Mucosa of descending colon (tissue), 3 donors: ENCODE data around the gene SMR3A. TPM values are rescaled to one million over a fixed set of nuclear protein-coding genes. Genes with fewer than 3 reads are reported as not detected.

Experiments used
- ATAC-seq: fragments of 200-7000 bp; cut with Tn5 transposase; one replicate; pipeline ENCODE4 v1.9.1; 2020; ENCODE audit warnings: mild to moderate bottlenecking, moderate library complexity
- DNase-seq, 3 donors: peaks; one replicate each; pipeline ENCODE4 v3.0.0-alpha.2; 2020
- H3K36me3 ChIP-seq: fragments of 200-600 bp; one replicate; pipeline ENCODE4 v1.8.0; 2021; ENCODE audit warnings: low read depth, mild to moderate bottlenecking
- H3K4me1 ChIP-seq: fragments of 200-600 bp; one replicate; pipeline ENCODE4 v1.8.0; 2021; ENCODE audit warnings: low read depth, mild to moderate bottlenecking
- H3K4me3 ChIP-seq: fragments of 200-600 bp; one replicate; pipeline ENCODE4 v1.8.0; 2021; ENCODE audit warnings: mild to moderate bottlenecking
- H3K9me3 ChIP-seq: fragments of 200-600 bp; one replicate; pipeline ENCODE4 v1.8.0; 2021; ENCODE audit warnings: mild to moderate bottlenecking
- CTCF ChIP-seq: fragments of 200-600 bp; IDR thresholded peaks from one replicate; pipeline ENCODE4 v1.8.0; 2022; ENCODE audit warnings: antibody characterized with exemption, mild to moderate bottlenecking
- intact Hi-C, 2 donors: fragments of 100-400 bp; cut with DNase I in 1 of 2; cut with micrococcal nuclease in 1 of 2; formaldehyde crosslinking; loops; one replicate each; pipeline versions ENCODE4 v1.11.0 to v1.11.1; 2022; cut with DNase I, micrococcal nuclease
- total RNA-seq, 3 donors: library from RNA; stranded (reverse); fragmentation: NEBNext Ultra II Directional in 2 of 3; extraction: Animal tissue kit (Norgen Biotek cat#: 25700) in 2 of 3; gene quantifications; one replicate each; pipeline versions ENCODE4 v1.2.1 to v1.2.4, GENCODE V29; 2021 to 2023
- donor health status: DM: no; HTN: no; CAD: no; lungs with moderate emphysema.
- donor health status: DM: no; HTN: no; CAD: no.
- donor health status: DM: no; HTN: yes; CAD: no.

SMR3A gene
- total RNA-seq, 3 donors from 2014 or later: not detected

GRCh38 chr4:70371987-70372386 is 11.4 kb downstream of the SMR3A start:
- DNase-seq (no peak), ATAC-seq (no peak)
- intact Hi-C loops: no loop called here
- H3K4me1 ChIP-seq: no peaks in the 10 kb centered on the region
- TF ChIP-seq CTCF: no peak
- no peaks in the 10 kb centered on the region for H3K36me3 ChIP-seq
- H3K9me3 ChIP-seq: no peaks in the 10 kb centered on the region
- no peak overlapping the region for H3K4me3 ChIP-seq

GRCh38 chr4:70372760-70373159 is 12.2 kb downstream of the SMR3A start:
- intact Hi-C loops: no loop called here
- ATAC-seq (no peak), DNase-seq (no peak)
- no peaks in the 10 kb centered on the region for H3K36me3 ChIP-seq
- no peak for TF ChIP-seq CTCF
- H3K4me3 ChIP-seq: no peak overlapping the region
- H3K9me3 ChIP-seq: no peaks in the 10 kb centered on the region
- no peaks in the 10 kb centered on the region for H3K4me1 ChIP-seq

GRCh38 chr4:70380578-70380977 is 20.0 kb downstream of the SMR3A start:
- no peaks in the 10 kb centered on the region for H3K4me1 ChIP-seq
- H3K36me3 ChIP-seq: no peaks in the 10 kb centered on the region
- ATAC-seq (no peak), DNase-seq (no peak)
- no peak for TF ChIP-seq CTCF
- intact Hi-C loops: no loop called here
- no peaks in the 10 kb centered on the region for H3K9me3 ChIP-seq
- H3K4me3 ChIP-seq: no peak overlapping the region

- no peak for DNase-seq
- ATAC-seq: no peak
- intact Hi-C loops: no loop called here
- H3K9me3 ChIP-seq: no peaks in the 10 kb centered on the region
- no peak within 1 kb of the TSS for H3K4me3 ChIP-seq
- no peak for TF ChIP-seq CTCF
- no peaks in the 10 kb centered on the region for H3K36me3 ChIP-seq
- H3K4me1 ChIP-seq: no peaks in the 10 kb centered on the region
Observed at GRCh38 chr4:70382691-70383181, 22.2 kb downstream of the SMR3A start, which contains the start of gene SMR3B. Gene SMR3B (plus strand): TSS chr4:70383131. CDS start chr4:70384511, 1,380 bp downstream.

GRCh38 chr4:70392057-70392776 is 31.7 kb downstream of the SMR3A start:
- Histone ChIP-seq H3K36me3 (no peaks in the 10 kb centered on the region), H3K9me3 (no peaks in the 10 kb centered on the region), H3K4me3 (no peak overlapping the region), H3K4me1 (no peaks in the 10 kb centered on the region)
- TF ChIP-seq CTCF: no peak
- no peak for DNase-seq
- intact Hi-C loops: no loop called here
- no peak for ATAC-seq
